GM21526 (cell line): ENCODE data around the gene NPB.

Source experiments
- ATAC-seq: cut with Tn5 transposase; IDR thresholded peaks from one replicate; pipeline ENCODE4 v1.9.1; 2021; ENCODE audit warnings: moderate library complexity; ENCODE audit not compliant: unreplicated experiment, low FRiP score

NPB gene

GRCh38 chr17:81869221-81870130, 32.6 kb upstream of the NPB start:
- ATAC-seq, result no peak

- peak; percentile 13 for ATAC-seq
These were observed 31.7 kb upstream of the NPB start for GRCh38 chr17:81870131-81870980.

DNA sequence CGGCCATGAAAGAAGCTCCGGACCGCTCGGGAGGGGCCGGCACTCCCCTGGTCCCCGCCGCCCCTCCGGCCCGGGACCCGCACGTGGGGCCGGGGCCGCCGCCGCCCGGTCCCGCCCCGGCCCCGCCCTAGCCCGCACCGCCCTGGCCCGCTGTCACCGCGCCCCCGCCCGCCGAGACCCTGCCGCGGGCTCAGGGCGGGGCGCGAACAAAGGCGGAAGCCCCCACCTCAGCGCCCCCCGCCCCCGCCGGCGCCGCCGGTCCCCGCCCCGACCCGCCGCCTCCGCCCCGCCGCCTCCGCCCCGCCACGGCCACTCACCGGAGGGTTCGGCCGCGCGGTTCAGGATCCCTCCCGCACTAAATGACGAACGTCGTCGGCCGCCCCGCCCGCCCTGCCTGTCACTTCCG, 31.1 kb upstream of the NPB start, which contains the start of gene ARHGDIA:
Gene ARHGDIA (minus strand): TSS at position 357 of the 406 bp plus-strand sequence. CDS start 1,407 bp downstream, outside the sequence.
- peak; percentile 9 for ATAC-seq

DNA sequence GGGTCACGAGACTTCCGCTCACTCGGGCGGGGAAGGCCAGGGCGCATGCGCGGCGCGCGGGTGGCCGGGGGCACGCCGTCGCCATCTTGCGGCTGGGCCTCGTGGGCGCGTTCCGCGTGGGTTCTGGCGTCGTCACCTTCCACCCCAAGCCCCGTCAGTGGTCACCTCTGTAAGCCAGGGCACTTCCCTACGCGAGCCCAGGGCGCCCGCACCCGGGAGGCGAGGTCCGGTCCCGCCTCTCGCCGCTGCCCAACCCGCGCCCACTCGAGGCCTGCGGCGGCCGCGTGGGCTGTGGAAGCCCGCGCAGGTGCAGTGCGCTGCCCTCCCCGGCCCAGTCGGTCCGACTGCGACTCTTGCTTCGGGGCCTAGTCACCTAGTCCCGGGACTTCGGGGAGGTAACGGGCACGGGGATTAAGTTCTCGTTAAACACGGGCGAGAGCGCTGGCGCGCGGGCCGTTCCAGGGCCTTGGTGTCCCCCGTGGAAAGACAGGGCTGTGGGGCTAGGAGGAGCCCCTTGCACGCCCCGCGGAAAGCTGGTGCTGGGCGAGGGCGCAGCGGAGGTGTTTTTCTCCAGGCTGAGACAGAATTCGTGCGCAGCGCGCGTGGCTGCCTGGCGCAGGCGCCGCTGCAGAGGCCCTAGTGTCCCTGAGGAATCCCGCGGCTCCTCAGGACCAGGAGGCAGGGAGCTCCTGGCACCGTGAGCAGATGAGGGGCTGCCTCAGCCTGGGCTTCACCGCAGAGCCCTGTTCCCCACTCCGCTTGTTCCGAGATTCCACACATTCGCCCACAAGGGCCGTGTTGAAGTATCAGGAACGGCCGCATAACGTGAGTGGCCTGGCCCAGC, 30.4 kb upstream of the NPB start:
- peak; percentile 40 for ATAC-seq

GRCh38 chr17:81877569-81877968, 24.5 kb upstream of the NPB start:
- no peak for ATAC-seq

- ATAC-seq, result no peak
These were observed 23.7 kb upstream of the NPB start for GRCh38 chr17:81878294-81878693.

GRCh38 chr17:81879121-81879520, 22.9 kb upstream of the NPB start:
- ATAC-seq, result no peak

- ATAC-seq, result no peak
These were observed 17.5 kb upstream of the NPB start for GRCh38 chr17:81884520-81884919.

DNA sequence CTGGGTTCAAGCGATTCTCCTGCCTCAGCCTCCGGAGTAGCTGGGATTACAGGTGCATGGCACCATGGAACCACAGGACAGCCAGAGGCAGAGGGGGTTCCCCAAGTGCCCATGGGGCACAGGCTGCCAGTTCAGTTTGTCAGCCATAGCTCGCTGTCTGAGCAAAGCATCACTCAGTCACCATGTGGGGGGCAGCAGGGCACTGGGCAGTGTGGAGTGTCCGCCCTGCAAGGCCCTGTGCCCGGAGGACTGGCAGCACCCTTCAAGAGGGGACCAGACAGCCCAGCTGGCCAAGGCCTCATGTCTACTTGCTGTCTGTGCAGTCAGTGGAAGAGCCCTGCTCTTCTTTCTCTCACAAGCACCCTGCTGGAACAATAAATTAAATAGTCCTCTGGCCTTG, 17.1 kb upstream of the NPB start:
- no peak for ATAC-seq

- ATAC-seq, result no peak
These were observed 16.6 kb upstream of the NPB start for GRCh38 chr17:81885454-81885853.

DNA sequence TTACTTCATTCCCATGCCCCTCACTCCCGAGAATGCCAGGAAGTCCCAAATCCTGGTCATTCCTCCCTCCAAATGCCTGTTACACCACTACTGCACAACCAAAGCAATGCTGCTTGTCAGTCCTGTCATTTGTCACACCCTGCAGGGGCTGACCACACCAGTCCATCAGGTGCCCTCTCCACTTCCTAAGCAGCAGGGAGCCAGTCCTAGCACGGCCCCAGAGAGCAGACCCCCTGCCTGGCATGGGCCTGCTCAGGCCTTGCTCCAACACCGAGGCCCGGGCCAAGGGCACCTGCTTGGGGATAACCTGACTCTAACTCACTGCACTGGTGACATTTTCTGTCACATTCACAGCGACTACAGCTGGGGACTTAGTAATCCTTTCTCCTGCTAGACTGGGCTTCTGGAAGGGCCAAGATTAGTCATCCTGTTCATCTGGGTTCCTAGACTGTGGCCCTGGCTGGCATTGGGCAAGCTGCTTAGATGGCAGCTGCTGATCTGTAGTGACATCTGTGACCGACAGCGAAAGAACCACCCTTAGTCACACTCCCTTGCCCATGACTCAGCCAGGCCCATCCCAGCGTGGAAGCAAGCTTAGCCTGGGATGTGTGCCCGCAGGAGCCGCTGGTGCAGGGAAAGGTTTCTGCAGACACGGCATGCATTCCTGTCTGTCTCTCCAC, 16.0 kb upstream of the NPB start:
- ATAC-seq, result no peak

- no peak for ATAC-seq
These were observed 13.7 kb upstream of the NPB start for GRCh38 chr17:81888105-81888987.

- no peak for ATAC-seq
These were observed 12.9 kb upstream of the NPB start for GRCh38 chr17:81888988-81889595.

DNA sequence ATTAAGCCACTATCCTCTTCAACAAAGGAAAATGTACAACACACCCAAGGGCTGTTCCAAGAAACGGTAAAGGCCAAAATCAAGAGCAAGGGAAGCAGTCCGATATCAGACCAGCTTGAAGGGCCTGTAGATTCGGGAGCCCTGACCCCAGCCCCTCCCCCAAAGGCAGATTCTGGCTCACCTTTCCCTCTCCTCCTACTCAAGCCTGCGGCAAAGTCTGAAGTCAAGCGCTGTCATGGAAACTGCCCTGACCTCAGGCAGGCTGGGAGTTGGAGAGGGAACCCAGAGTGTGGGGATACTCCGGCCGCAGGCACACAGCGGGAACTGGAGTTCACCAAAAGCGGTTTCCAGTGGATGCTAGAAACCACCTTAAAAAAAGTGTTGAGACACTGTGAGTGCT, 12.4 kb upstream of the NPB start:
- no peak for ATAC-seq

DNA sequence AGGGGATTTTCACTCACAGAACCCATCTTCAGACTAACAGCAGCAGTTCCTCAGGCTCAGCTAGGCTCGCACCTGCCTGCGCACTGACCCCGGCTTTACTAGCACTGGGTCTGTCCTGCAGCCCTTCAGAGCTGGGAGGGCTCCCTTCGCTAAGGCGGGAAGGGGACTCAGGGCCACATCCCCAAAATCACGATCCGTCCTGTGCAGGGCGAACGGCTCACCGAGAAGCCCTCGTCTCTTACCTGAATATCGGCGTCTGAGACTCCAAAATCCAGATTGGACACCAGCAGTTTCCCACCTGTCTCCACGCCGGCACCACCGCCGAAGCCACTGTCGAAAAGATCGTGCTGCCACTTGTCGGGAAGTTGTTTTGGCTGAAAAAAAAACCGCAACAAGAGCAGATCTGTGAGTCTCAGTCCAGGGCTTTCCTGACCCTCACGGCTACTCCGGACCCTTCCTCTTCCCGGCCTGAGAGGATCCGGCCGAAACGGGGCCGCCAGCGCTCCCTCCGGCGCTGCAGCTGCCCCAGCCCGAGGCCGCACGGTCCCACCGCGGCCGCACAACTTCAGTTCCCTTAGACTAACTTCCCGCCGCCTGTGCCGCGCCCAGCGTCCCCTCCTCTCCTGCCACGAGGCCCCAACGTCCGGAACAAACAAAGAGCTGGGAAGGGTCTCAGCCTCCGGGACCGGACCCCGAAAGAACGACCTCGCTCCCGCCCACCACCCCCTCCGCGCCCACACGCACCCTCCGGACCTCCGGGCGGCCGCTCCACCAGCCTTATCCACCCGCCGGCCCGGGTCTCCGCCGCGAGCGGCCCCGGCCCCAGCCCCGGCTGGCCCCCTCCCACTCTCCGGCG, 11.4 kb upstream of the NPB start:
- ATAC-seq, result peak; percentile 14

DNA sequence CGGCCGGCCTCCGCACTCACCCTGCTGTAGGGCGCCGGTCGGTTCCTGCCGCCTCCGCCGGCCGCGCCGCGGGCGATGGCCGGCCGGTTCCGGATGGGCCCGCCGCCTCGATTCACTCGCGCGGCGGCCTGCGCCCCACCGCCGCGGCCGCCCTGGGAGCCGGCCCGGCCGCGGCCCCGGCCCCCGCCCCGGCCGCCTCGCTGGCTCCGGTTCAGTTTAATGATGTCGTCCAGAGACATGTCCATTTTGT, 10.8 kb upstream of the NPB start:
- ATAC-seq, result no peak

DNA sequence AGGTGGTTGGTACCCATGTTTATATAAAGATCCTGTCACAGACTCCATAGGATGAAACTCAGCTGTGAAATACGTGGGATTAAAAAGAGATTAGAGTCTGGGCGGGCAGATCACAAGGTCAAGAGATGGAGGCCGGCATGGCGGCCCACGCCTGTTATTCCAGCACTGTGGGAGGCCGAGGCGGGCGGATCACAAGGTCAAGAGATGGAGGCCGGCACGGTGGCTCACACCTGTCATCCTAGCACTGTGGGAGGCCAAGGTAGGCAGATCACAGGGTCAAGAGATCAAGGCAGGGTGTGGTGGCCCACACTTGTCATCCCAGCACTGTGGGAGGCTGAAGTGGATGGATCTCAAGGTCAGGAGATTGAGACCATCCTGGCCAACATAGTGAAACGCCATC, 6.6 kb upstream of the NPB start:
- no peak for ATAC-seq
